HG03354 (cell line): ENCODE measurements around the gene CLEC4F.
"Not testable (repeated sequence)": the region's sequence is repeated elsewhere in the genome, so short reads cannot be mapped to it uniquely, and the experiment has no call there.

Experiments
- ATAC-seq: cut with Tn5 transposase; IDR thresholded peaks from one replicate; pipeline ENCODE4 v1.9.1; 2021; ENCODE audit warnings: mild to moderate bottlenecking; ENCODE audit not compliant: unreplicated experiment, poor library complexity, severe bottlenecking

CLEC4F gene

DNA sequence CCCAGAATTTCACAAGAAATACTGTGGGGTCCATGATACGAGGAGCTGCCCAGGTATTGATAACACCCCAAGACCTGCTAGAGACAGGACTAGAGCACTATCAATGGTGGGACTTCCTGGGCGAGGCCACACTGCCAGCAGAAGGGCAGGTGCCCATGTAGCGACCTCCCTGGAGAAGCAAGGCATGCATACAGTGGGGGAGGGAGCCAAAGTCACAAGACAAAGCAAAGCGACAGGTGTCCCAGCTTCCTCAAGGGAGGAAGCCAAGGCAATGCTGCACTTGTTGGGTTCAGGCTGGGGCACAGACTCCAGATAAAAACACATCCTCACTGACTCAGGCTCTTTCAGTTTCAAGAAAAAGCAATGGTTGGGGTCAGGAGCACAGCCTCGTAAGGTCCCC, 7.7 kb upstream of the CLEC4F start:
- no peak for ATAC-seq

DNA sequence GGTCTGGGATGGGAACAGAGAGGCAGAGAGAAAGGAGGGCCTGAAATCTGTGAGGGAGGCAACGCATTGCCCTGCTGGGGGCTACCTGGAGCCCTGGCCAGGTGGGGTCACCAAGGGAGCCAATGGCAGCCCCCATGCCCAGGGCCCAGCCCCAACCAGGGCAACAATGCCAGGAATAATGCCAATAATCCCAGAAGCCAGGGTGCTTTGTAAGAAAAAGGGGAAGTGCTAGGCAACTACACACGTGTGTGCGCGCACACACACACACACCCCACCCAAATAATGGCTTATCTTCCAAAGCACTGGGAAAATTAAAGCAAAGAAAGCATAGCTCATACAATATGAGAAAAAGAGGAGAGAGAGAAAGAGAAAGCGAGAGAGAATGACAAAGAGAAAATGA, 7.0 kb upstream of the CLEC4F start:
- ATAC-seq = no peak

DNA sequence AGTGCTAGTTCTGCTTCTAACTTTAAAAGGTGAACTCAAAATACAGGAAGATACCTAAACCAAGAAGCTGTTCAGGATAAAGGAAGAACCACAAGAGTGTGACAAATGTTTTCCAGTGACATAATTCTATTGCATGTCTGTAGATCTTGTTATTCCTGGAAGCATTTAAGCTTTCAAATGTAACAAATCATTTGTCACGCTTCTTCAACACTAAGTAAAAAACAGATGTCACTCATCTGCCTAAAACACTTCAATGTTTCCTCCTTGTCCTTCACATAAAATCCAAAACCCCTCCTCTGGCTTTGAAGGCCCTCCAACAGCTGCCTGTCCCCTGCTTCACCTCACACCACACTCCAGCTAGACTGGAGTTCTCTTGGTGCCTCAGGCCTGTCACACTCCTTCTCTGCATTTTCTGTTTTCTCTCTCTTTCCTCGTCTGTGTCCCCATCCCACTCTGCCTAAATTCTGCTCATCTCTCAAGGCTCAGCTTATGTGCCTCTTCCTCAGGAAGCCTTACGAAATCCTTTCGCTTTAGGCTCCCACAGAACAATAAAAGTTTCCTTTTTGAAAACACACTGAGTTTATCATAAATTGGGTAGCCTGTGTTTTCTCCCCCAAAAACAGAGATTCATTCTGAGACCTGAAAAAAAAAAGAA, 6.4 kb upstream of the CLEC4F start:
- no peak for ATAC-seq

DNA sequence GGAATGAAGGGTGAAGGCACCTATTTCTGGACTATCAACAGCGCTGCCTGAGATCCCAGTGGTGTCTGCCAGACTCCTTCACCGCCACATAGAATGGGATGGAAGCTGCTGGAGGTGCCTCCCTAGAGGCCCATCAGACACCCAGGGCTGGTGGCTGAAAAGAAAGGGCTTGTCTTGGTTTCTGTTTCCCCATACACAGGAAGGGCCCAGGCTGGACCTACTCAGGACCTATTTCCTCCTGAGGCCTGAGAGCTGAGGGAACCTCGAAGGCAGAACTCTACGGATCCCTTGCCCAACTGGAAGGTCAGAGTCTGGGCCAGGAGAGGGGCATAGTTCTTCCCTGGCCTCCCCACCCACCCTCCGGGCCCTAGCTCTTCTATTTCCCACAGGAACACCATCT, 2.9 kb upstream of the CLEC4F start:
- ATAC-seq = no peak

DNA sequence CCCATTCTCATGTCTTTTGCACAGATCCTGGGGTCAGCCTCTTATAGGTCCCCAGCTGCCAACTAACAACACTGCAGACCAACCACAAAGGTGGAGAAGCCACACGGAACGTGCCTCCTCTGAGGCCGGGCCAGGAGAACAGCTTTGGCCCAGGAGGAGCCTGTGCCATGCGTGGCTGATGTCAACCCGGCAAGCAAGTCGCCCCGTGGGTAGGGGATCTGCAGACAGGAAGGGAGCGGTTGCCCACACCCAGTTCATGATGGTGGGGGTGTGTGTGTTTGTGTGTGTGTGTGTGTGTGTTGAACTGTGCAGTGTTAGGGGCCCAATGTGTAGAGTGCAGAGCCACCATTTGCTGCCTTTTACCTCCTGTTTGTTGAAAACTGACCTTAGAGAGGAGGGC, 2.4 kb upstream of the CLEC4F start:
- no peak for ATAC-seq

DNA sequence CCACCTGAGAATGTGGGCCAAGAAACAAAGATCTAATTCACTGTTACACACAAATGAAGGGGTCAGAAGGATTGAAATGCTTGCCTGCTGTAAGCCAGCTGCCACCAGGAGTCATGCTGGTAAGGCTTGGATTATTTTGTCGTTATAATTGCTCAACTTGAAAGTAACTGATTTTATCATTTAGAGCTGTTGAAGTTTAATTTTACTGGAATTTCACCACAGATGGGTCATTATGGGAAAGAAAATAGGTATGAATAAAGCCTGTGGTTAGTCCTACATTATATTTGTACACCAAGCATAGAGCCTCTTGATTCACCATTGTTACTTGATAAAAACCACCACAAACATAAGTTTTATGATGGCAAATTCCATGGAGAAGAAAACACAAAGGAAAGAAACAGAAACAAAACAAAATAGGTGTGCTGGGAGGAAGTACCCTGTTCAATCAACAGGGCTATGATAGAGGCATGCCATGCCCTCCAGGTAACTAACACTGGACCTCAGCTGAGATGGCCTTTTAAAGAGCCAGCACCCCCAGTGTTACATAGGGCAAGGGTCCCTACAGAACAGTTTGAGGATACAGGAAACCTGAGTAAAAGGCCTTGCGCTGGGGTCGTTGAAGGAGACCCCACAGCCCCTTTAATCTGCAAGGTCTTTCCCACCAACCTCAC, 3.0 kb downstream of the CLEC4F start:
- ATAC-seq = no peak

DNA sequence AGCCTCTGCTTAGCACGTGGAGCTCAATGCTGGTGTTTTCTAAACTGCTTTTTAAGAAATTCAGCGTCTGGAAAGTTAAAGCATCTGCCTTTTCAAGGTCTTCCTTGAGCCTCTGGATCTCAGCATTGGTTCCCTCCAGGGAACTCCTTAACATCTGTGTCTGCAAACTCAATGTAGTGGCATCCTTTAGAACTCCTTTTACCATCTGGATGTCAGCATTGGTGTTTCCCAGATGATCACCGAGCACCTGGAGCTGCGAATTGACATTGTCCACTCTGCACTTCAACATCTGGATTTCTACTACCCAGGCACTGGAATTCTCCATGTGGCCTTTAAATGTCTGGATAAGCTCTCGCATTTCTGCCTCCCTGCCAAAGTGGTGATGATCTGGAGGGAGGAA, 3.7 kb downstream of the CLEC4F start:
- ATAC-seq = no peak

DNA sequence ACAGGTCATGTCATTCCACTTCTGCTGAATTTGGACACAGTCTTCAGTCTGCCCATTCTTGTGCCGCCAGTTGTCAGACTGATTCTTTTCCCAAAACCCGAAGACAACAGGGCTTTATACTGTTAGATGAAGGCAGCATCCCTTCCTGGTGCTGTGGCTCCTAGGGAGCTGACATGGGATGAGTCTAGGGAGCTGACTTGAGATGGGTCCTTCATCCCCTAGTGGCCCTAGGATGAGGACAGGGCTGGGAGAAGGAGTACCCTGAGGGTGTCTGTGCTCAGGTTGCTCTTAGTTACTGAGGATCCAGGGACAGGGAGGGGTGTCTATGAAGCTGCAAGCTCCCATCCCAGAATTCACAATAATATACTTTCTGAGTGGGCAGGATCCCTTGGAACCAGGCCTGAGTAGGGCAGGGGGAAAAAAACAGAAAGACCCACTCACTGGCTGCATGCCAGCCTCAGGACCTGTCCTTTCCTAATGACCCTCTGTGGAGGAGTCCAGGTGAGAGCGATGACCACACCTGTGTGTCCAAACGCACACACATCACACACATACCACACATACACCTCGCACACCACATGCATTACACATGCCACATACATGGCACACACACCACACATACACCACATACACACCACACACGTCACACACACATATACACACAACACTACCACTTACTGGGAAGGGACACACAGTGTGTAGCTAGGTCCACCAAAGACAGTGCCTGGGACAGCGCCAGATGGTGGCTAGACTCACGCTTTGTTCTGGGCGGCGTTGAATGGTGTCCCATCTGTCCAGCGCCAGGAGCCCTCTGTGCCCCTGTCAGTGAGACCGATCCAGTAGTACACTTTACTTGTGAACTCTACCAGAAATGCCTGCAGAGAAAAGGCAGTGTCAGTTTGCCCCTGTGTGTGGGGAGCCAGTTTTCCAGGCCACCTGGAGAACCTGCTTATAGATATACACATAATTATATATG, 11.1 kb downstream of the CLEC4F start:
- ATAC-seq = no peak

DNA sequence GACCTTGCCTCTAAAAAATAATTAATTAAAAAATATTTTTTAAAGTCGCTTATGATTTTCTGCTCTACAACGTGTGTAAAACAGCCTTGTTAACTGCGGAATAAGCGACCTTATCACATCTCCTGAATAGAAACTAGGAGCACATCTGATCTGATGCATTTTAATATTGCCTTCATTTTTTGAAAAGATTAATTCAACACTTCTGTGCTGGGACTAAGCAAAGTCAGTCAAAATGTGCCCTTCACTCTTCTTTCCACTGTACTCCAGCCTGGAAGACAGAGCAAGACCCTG, 12.6 kb downstream of the CLEC4F start:
- ATAC-seq = no peak

DNA sequence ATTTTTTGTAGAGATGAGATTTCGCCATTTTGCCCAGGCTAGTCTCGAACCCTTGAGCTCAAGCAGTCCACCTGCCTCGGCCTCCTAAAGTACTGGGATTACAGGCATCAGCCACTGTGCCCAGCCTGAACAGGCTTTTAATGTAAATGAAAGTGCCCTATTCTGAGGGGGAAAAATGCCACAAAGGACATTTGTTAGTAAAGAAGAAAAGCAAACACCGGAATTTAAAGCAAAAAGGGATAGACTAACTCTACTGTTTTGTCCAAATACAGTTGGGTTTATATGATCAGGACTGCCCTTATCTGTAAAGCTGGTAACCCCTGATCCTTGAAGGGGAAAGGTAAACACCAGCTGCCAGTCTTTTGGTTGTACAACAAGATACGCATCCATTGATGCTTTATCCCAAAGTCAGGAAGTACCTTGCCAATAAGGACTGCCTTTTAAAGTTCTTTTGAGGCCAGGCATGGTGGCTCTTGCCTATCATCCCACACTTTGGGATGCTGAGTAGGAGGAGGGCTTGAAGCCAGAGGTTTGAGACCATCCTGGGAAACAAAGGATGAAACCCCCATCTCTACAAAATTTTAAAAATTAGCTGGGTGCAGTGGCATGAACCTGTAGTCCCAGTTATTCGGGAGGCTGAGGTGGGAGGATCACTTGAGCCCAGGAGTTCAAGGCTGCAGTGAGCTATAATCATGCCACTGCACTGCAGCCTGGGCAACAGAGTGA, 13.1 kb downstream of the CLEC4F start:
- no peak for ATAC-seq

DNA sequence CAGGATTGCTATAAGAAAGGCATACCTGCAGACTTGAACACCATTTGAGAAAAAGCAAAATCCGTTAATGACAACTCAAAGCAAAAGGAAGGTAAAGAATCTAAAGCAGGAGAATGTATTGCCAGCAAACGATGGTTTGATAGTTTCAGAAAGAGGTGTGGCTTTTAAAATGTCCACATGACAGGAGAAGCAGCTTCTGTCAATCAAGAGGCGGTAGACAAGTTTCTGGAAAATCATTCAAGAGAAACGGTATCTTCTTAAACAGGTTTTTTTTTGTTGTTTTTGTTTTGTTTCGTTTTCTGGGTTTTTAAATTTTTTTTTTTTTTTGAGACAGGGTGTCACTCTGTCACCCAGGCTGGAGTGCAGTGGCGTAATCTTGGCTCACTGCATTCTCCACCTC, 13.8 kb downstream of the CLEC4F start:
- ATAC-seq = no peak

DNA sequence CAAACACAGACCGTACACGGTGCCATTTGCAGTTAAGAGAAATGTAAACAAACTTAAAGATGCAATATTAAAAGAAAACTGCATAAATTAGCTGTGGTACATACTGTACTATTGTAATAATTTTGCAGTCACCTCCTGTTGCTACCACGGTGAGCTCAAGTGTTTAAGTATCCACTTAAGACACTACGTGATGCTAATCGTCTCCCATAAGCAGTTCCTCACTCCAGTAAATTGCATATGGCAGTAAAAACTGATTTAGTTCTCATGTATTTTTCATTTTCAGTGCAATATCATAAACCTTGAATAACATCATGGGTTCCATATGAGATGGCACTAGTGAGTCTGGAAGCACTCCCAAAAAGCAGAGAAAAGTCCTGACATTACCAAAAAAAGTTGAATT, 14.4 kb downstream of the CLEC4F start:
- ATAC-seq = no peak

DNA sequence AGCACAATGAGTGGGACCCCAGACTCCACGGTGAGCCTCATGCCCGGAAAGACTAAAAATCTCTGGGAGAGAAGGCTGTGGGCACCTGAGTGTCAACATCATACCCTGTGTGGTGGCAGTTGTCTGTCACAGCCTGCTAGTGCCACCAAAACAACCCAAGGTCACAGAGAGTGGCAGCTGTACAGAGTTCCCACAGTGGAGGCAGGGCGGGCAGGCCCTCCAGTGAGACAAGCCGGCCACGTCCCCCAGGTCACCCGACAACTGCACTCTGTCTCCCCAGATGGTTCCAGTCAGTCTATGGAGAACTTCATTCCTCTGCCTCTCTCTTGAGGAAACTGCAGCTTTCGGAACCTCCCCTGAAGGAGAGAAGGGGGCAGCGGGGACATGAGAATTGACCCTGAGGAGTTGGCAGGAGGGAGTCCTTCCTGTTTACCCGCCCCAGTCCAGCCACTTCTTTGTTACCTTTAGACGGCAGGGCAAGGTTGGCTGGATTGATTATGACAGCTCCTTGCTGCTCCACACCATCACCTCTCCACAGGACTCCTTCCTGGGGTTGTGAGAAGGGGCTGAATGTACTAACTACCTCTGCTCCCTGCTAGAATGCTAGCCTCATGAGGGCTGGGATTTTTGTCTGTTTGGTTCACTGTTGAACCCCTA, 18.7 kb downstream of the CLEC4F start:
- no peak for ATAC-seq

DNA sequence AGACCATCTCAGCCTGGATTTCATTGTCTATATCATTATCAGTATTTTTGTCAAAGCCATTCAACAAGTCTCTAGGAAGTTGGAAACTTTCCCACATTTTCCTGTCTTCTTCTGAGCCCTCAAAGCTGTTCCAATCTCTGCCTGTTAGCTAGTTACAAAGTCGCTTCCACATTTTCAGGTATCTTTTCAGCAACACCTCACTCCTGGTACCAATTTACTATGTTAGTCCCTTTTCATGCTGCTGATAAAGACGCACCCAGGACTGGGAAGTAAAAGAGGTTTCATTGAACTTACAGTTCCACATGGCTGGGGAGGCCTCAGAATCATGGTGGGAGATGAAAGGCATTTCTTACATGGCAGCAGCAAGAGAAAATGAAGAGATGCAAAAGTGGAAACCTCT, 20.7 kb downstream of the CLEC4F start:
- ATAC-seq = no peak

DNA sequence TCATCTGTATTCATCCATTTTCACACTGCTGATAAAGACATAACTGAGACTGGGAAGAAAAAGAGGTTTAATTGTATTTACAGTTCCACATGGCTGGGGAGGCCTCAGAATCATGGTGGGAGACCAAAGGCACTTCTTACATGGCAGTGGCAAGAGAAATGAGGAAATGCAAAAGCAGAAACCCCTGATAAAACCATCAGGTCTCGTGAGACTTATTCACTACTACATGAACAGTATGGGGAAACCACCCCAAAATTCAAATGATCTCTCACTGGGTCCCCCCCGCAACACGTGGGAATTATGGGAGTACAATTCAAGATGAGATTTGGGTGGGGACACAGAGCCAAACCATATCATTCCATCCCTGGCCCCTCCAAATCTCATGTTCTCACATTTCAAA, 22.4 kb downstream of the CLEC4F start:
- not testable (repeated sequence) for ATAC-seq

DNA sequence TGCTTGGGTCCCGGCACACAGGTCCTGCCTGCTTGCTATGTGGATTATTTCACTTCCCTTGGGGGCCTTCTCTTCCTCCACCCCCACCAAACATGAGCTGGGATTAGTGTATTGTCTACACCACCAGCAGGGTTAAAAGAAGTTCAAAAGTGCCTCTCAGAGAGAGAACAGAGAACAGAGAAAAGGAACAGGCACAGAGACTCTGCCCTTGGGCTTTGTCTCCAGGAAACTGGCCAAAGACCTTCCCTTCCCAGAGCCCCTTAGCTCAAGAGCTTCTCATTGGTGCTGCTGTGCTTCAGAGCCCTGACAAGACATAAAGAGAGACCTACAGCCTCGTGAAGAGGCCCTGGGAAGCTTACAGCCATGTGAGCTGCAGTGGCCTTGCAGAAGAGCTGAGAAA, 22.9 kb downstream of the CLEC4F start:
- ATAC-seq = no peak

DNA sequence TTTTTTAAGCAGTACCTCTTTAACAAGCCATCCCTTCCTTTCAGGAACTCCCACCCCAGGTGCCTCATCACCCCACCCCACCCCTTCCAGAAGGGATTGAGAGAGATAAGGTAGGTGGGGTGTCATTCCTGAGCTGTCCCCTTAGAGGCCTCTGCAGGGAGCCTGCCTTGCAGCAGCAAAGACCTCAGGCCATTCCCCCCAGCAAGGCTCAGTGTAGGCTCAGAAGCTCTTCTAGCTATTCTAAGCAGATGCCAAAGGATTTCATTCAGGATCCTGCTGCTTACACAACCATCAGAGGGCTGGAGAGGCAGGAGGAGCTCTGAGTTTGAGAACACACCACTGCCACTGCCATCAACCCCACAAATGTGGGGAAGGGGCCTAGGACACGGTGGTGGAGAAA, 24.1 kb downstream of the CLEC4F start:
- ATAC-seq = no peak

DNA sequence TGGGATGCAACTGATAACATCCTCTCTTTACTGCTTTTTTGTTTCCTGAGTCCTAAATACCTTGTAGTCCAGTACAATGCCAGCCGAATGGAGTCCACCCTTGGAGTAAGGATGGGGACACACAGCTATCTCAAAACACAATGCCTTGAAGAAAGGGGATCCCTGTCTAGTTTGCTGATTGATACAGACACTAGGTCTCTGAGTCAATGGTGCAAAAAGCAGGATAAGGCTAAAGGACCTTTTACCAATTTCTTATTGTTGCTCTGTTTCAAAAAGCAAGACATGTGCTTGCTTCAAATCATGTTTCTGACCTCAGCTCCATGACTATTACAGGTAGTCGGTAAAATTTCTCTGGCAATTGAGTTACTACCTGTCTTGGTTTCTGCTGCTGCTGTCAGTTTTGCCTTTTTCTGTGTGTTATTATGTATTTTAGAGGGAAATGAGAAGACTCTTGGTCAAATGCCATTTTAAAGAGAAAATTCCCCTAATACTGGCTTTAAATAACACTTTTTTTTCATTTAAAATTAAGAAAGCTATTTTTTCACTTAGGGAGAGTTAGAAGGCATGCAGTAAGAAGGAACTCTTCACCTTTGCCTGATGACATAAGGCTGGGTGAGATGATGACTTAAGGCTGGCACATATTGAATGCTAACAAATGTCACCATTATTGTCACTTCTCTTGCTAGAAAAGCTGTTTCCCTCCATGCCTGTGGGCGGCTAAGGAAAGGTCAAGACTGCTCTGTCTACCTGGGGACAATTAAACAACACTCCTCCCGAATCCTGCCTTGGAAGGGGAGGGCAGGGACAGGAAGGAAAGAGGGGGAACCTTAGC, 25.0 kb downstream of the CLEC4F start:
- no peak for ATAC-seq

DNA sequence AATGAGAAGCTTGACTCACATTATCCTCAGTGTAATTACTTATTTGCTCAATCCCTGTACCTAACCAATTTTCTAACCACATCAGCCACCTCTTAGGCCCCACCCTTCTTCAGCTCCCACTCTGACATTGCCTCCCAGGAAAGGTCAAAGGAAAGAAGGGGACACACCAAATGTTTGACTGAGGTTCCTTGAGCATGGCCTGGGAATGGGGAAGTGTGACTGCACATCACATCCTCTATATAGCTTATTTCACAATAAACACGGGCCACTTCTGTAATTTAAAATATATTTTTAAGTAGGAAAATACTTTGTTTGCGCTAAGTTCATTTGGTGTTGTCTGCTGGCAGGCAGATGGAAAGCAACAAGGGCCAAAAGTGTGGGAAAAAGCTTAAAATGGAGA, 26.9 kb downstream of the CLEC4F start:
- ATAC-seq = no peak
